ENCODE results near the gene LAMA3.
"Not testable (repeated sequence)": the region's sequence is repeated elsewhere in the genome, so short reads cannot be mapped to it uniquely, and the experiment has no call there.

Gene LAMA3

DNA sequence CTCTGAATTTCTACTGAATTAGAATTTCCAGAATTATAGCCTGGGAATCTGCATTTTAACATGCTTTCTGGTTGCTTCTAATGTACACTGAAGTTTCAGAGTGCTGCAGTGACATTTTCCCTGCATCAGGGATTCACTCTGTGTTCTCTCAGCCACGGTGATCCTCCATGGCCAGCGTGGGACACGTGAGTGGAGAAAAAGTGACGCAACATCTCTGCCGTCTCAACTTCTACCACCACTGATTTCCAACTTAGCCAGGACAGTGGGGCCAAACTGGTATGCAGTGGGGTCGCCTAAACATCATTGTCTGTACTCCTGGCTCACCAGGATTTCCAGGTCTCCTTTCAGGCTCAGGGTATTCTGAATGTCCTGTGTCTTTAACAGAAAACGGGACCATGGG lies 44.6 kb downstream of the LAMA3 start:
- TF ChIP-seq, protein P1, sequence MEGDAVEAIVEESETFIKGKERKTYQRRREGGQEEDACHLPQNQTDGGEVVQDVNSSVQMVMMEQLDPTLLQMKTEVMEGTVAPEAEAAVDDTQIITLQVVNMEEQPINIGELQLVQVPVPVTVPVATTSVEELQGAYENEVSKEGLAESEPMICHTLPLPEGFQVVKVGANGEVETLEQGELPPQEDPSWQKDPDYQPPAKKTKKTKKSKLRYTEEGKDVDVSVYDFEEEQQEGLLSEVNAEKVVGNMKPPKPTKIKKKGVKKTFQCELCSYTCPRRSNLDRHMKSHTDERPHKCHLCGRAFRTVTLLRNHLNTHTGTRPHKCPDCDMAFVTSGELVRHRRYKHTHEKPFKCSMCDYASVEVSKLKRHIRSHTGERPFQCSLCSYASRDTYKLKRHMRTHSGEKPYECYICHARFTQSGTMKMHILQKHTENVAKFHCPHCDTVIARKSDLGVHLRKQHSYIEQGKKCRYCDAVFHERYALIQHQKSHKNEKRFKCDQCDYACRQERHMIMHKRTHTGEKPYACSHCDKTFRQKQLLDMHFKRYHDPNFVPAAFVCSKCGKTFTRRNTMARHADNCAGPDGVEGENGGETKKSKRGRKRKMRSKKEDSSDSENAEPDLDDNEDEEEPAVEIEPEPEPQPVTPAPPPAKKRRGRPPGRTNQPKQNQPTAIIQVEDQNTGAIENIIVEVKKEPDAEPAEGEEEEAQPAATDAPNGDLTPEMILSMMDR (IDR thresholded peaks at IDR 0.05; ENCODE audit: low read depth, low read length), result no peak

DNA sequence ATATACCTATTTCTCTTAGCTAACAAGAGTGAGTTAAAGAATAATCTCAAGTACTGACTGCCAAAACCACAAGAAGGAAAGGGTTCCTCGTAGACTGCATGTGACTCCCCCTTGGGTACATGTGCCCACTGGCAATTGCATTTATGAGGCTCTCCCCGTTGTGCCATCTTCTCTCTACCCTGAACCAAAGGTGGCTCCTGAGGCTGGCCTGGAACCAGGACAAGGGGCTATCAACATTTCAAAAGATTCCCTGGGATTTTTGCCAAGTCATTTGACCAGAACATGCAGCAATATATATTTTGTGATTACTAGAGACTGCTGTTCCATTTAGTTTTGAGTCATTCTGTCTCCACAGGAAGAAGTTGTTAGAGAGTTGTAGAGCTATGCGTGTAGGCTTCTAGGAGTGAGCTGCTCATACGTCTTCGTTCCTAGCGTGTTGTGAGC lies 45.8 kb downstream of the LAMA3 start:
- DNase-seq (ENCODE audit: low read depth in 2 of 2), result peak; percentile 64 to 79
- TF ChIP-seq, protein P1 (IDR thresholded peaks at IDR 0.05; ENCODE audit: low read depth, low read length), result no peak

More for the DNA sequence above, 44.6 kb downstream of the LAMA3 start:
- DNase-seq (ENCODE audit: low read depth in 2 of 2), result no peak
- no peak overlapping the region for H3K4me3 ChIP-seq (replicated peaks in 1 of 2; ENCODE audit: low read depth in 2 of 2, low read length in 2 of 2)

DNA sequence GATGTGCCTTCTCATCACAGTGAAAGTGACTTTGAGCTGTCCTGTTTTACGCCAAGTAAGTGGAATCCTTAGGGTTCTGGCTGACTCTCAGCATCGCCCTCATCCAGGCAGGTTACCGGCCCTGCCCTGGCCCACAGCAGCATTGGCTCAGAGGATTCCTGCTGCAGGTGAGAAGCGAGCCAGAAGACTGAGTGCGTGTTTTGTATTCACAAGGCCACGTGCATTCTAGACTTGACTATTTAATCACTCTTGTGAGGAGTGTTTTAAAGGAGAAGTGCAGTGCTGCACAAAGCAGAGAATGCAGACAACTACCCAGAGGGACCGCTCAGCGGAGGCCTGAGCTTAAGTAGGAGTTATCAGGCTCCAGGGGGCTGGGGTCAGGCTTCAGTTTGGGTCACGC lies 48.3 kb downstream of the LAMA3 start:
- no peak overlapping the region for H3K4me3 ChIP-seq (replicated peaks in 1 of 2; ENCODE audit: low read depth in 2 of 2, low read length in 2 of 2)
- no peak for DNase-seq (ENCODE audit: low read depth in 2 of 2)
- TF ChIP-seq, protein P1 (IDR thresholded peaks at IDR 0.05; ENCODE audit: low read depth, low read length), result no peak

More for the DNA sequence above, 45.8 kb downstream of the LAMA3 start:
- no peak overlapping the region for H3K4me3 ChIP-seq (replicated peaks in 1 of 2; ENCODE audit: low read depth in 2 of 2, low read length in 2 of 2)

DNA sequence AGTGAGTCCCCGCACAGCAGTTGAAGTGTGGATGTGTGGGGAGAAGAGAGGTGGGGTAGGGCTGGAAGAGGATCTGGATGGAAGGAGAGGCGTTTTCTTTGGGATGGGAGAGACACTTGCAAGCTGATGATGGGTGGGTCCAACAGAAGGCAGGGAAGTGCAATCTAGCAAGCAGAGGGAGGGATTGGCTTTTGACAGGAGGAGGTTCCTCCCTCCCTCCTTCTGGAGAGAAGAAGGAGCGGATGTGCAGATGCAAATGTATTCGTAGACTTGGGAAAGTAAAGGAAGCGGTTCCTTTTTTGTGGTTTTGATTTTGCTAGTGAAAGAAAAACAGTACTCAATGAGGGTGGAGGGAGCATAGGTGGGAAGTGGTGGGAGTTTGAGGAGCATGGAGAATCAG lies 48.9 kb downstream of the LAMA3 start:
- H3K4me3 ChIP-seq (replicated peaks in 1 of 2; ENCODE audit: low read depth in 2 of 2, low read length in 2 of 2), result no peak overlapping the region
- TF ChIP-seq, protein P1 (IDR thresholded peaks at IDR 0.05; ENCODE audit: low read depth, low read length), result no peak
- DNase-seq (ENCODE audit: low read depth in 2 of 2), result no peak

DNA sequence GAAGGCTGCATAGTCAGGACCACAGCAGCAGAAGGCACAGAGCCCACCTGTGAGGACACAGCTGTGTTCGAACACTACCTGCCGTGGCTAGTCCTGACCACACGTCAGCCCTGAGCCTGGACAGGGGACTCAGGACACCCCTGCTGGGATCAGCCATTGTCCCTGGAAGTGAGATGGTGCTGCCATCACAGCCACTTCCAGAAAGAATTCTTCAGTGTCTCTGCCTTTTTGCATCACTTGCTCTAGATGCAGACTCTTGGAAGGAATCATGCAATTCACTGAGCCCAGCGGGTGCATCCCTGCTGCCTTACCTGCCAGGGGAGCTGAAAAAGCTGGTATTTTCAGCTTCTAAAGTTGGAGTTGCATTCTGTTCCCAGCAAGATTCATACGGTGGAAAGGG lies 49.3 kb downstream of the LAMA3 start:
- DNase-seq (ENCODE audit: low read depth in 2 of 2), result no peak
- H3K4me3 ChIP-seq (replicated peaks in 1 of 2; ENCODE audit: low read depth in 2 of 2, low read length in 2 of 2), result no peak overlapping the region
- TF ChIP-seq, protein P1 (IDR thresholded peaks at IDR 0.05; ENCODE audit: low read depth, low read length), result no peak

DNA sequence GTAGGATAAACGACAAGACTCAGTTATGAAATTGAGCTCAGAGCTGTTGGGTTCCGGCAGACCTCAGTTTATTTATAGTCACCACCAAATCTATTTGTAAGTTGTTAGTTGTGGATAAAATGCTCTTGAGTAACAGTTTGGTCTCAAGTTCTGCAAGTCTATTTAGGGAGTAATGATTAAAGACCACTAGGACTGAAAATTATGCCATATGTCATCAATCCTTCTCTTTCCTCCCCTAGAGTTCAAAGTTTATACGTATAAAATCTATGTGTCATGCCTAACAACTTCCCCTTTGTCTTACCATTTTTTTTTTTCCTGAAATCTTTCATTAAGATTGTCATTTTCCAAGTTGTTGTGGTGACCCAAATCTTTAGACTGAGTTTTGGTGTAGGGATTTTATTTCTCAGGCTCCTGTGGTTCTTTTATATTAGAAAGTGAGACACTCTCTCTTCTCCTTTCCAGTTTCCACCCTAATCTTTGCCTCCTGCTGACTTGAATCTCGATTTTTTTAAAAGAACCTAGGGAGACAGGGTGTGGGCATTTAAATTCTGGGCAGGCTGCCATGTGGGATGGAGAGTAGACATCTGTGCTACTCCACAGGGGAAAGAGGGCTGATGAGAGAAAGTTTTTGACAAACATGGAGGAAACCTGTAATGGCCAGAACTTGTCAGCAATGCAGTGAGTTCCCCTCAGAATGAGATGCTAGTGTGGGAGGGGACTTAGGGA lies 51.0 kb downstream of the LAMA3 start:
- no peak overlapping the region for H3K4me3 ChIP-seq (replicated peaks in 1 of 2; ENCODE audit: low read depth in 2 of 2, low read length in 2 of 2)
- TF ChIP-seq, protein P1 (IDR thresholded peaks at IDR 0.05; ENCODE audit: low read depth, low read length), result no peak
- DNase-seq (ENCODE audit: low read depth in 2 of 2), result peak; percentile 53 to 66

DNA sequence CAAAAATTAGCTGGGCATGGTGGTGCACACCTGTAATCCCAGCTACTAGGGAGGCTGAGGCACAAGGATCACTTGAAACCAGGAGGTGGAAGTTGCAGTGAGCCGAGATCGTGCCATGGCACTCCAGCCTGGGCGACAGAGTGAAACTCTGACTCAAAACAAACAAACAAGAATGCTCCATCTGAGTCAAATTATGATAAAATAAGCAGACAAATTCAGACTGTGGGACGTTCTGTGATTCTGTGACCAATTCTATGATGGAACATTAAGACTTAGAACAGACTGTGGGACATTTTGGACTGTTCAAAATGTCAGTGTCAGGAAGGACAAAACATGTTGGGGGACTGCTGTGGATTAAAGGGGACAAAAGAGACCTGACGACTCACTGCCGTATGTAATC lies 52.7 kb downstream of the LAMA3 start:
- DNase-seq (ENCODE audit: low read depth in 2 of 2); H3K4me3 ChIP-seq (replicated peaks in 1 of 2; ENCODE audit: low read depth in 2 of 2, low read length in 2 of 2): not testable (repeated sequence)
